Stimulated activated CD8-positive, alpha-beta memory T cell treated with anti-CD3 and anti-CD28 coated beads, Interleukin-15, amount 100 ng/mL, for 1 hour (primary cell): ENCODE results near the gene UNC5B.
"Not testable (repeated sequence)": the region's sequence is repeated elsewhere in the genome, so short reads cannot be mapped to it uniquely, and the experiment has no call there.

Experiments used
- DNase-seq: peaks from one replicate; pipeline ENCODE4 v3.0.0-alpha.2; 2020; ENCODE audit warnings: low read depth

The UNC5B gene

GRCh38 chr10:71284544-71285179 lies 72.3 kb downstream of the UNC5B start:
- DNase-seq, result no peak

GRCh38 chr10:71285180-71285545 lies 72.8 kb downstream of the UNC5B start:
- DNase-seq, result no peak

GRCh38 chr10:71285986-71286385 lies 73.6 kb downstream of the UNC5B start:
- DNase-seq, result no peak

GRCh38 chr10:71286521-71287294 lies 74.3 kb downstream of the UNC5B start:
- DNase-seq, result no peak

- DNase-seq, result no peak
Measured at GRCh38 chr10:71287456-71287855, 75.1 kb downstream of the UNC5B start.

GRCh38 chr10:71288461-71288860 lies 76.1 kb downstream of the UNC5B start:
- no peak for DNase-seq

GRCh38 chr10:71289421-71290130 lies 77.2 kb downstream of the UNC5B start:
- DNase-seq, result no peak

- no peak for DNase-seq
Measured at GRCh38 chr10:71290331-71290730, 78.0 kb downstream of the UNC5B start.

GRCh38 chr10:71290806-71291527 lies 78.6 kb downstream of the UNC5B start:
- no peak for DNase-seq

GRCh38 chr10:71291528-71291900 lies 79.1 kb downstream of the UNC5B start:
- DNase-seq, result no peak

- DNase-seq, result no peak
Measured at GRCh38 chr10:71292624-71293445, 80.5 kb downstream of the UNC5B start.

GRCh38 chr10:71293446-71294084 lies 81.2 kb downstream of the UNC5B start:
- no peak for DNase-seq

GRCh38 chr10:71294091-71294561 lies 81.8 kb downstream of the UNC5B start:
- no peak for DNase-seq

GRCh38 chr10:71294856-71295255 lies 82.5 kb downstream of the UNC5B start:
- no peak for DNase-seq

- no peak for DNase-seq
Measured at GRCh38 chr10:71295641-71296040, 83.3 kb downstream of the UNC5B start.

- DNase-seq, result no peak
Measured at GRCh38 chr10:71296086-71296485, 83.7 kb downstream of the UNC5B start.

- DNase-seq, result not testable (repeated sequence)
Measured at GRCh38 chr10:71296811-71297210, 84.4 kb downstream of the UNC5B start.

GRCh38 chr10:71297343-71297742 lies 85.0 kb downstream of the UNC5B start:
- DNase-seq, result no peak

GRCh38 chr10:71299071-71299785 lies 86.9 kb downstream of the UNC5B start:
- no peak for DNase-seq
